HG03521 (cell line): ENCODE measurements around the gene RBM46.

ENCODE experiments used
- ATAC-seq: cut with Tn5 transposase; IDR thresholded peaks from one replicate; pipeline ENCODE4 v1.9.1; 2021; ENCODE audit warnings: mild to moderate bottlenecking, moderate library complexity; ENCODE audit not compliant: unreplicated experiment

The RBM46 gene, protein sequence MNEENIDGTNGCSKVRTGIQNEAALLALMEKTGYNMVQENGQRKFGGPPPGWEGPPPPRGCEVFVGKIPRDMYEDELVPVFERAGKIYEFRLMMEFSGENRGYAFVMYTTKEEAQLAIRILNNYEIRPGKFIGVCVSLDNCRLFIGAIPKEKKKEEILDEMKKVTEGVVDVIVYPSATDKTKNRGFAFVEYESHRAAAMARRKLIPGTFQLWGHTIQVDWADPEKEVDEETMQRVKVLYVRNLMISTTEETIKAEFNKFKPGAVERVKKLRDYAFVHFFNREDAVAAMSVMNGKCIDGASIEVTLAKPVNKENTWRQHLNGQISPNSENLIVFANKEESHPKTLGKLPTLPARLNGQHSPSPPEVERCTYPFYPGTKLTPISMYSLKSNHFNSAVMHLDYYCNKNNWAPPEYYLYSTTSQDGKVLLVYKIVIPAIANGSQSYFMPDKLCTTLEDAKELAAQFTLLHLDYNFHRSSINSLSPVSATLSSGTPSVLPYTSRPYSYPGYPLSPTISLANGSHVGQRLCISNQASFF

GRCh38 chr4:154781126-154781982, at the start of gene RBM46:
Gene RBM46, plus strand, starts transcription at chr4:154781272. Its CDS starts 15,481 bp downstream, at chr4:154796753.
- no peak for ATAC-seq

GRCh38 chr4:154731756-154732155, 49.3 kb upstream of the RBM46 start:
- ATAC-seq: no peak

DNA sequence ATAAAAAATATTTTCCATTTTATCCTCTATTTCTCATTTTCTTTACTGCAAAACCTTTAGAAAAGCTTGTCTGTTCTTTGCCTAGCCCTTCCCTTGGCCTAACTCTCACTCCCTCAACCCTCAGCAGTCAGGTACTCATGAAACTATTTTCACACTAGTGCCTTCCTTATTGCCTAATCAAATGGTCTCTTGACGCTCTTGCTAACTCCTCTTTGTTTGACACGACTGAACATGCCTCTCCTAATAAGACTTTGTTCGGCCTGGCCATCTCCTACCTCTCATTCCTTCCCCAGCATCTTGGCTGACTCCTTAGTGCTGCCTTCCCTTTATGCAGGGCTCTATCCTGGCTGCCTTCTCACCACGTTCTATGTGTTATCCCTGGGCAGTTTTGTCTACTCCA, 48.4 kb upstream of the RBM46 start:
- no peak for ATAC-seq

GRCh38 chr4:154736770-154737169, 44.3 kb upstream of the RBM46 start:
- no peak for ATAC-seq

- no peak for ATAC-seq
Measured at GRCh38 chr4:154738426-154738825, 42.6 kb upstream of the RBM46 start.

DNA sequence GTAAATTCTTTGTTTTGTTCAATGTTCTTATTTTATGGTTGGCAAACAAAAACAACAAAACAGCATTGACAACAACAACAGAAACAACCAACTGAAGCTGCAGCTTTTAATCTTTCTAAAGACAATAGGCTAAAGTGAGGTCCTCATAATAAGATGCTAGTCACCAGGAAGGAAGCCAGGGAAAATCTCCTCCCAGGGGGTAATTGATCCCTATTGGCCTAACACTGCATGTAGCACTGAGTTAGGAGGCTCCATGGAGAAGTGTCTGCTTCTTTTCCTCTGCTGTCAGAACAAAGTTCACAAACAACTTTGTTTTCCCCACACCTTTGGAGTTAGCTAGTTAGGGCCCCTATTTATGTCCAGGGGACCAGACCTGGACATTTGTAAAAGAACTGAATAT, 42.0 kb upstream of the RBM46 start:
- no peak for ATAC-seq

DNA sequence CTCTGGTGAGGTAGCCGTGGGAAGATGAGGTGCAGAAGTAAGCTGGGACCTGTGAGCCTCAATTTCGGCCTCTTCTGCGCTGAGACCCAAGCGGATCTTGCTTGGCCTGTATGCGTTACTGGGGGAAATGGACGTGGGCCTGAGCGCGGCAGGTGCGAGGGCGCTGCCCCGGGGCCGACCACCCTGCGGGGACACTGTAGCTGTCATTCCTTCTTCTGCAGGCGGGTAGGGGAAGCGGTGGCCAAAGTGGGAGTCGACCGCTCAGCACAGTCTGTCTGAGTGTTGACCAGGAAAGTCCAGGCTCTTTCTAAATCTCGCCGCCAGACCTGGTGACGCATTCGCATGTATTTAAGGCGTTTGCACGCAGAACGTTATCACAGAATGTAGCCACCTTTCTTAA, 40.6 kb upstream of the RBM46 start:
- no peak for ATAC-seq

DNA sequence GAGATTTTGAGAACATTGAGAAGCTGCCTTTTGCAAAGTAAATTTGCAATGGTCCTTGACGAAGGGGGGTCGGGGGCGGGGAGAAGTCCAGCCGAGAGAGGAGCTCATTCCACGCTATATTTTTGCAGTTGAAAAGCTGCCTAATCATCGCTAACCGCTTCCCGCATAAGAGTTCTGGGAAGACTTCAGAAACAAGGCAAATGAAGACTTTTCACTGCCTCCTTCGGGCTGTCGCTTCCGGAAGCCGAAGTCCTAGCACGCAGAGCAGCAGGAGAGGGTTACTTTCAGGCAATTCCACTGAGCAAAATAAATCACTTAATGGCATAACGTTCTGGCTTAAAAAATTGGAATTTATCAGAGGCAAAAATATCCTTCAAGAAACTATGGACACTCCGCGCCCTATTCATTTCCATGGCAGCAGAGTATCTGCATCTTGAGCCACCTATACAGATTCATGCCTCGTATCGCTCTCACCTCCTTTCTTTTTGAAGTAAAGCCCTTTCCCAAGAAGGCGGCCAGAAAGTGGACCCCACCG, 39.9 kb upstream of the RBM46 start:
- no peak for ATAC-seq

- no peak for ATAC-seq
Measured at GRCh38 chr4:154741922-154742850, 38.9 kb upstream of the RBM46 start.

GRCh38 chr4:154743683-154744340, 37.3 kb upstream of the RBM46 start, which contains the start of gene LRAT:
Gene LRAT, plus strand, starts transcription at chr4:154744000. Its CDS starts 327 bp downstream, at chr4:154744327.
- ATAC-seq: peak; percentile 77

DNA sequence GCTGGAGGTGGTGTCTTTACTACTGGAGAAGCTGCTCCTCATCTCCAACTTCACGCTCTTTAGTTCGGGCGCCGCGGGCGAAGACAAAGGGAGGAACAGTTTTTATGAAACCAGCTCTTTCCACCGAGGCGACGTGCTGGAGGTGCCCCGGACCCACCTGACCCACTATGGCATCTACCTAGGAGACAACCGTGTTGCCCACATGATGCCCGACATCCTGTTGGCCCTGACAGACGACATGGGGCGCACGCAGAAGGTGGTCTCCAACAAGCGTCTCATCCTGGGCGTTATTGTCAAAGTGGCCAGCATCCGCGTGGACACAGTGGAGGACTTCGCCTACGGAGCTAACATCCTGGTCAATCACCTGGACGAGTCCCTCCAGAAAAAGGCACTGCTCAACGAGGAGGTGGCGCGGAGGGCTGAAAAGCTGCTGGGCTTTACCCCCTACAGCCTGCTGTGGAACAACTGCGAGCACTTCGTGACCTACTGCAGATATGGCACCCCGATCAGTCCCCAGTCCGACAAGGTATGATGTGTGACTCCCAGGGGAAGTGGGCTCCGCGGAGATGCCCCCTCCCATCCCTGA, 36.6 kb upstream of the RBM46 start:
- no peak for ATAC-seq

DNA sequence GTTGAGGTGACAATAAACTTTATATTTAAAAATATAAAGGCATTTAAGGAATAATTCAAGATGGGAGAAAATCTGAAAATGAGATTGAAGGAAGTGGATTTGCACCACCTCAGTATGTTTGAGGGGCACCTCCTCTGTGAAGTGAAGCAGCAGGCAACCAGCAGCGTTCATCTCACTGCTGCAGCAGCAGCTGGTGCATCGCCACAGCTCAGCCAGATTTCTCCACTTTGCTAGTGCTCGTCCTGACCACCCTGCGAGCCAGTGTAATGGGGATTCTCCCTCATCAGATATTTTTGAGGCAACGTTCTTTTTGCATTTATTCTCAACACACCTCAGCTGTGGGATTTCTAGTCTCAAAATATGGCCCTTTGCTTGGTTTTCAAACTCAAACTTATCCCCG, 23.4 kb upstream of the RBM46 start:
- ATAC-seq: no peak

DNA sequence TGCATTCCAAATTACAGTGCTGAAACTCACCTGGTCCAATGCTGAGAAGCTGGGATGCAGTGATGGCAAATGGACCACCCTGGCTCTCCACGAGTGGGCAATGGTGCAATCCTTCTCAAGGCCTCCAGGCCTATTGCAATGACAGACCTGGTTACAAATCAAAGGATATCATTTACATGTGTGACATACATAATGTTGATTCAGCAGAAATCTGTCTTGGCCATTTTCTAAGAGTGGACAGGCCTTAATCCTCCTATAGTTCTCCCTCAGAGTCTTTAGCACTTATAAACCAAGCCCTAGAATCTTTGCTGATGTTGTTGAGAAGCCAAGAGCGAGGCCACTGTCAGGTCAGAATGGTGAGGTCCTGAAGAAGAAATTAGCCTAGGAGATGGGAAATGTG, 20.2 kb upstream of the RBM46 start:
- ATAC-seq: no peak

DNA sequence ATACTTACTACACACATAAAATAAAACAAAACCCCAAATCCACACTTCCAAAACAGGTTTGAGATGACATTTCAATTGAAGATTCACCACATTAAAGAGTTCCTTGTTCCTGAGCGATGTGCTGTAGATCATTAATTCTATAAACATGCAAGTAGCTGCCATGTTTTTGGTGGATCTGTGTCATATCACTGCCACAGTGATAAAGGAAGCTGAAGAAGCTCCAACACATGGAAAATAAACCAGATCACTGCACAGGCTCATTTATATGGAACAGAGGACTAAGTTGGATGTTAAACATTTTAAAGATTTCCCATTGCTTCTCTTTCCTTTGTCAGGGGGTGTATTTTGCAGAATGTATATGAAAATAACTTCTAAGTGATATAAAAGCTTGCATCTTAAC, 2.8 kb upstream of the RBM46 start:
- no peak for ATAC-seq

GRCh38 chr4:154779362-154779947, 1.6 kb upstream of the RBM46 start:
- no peak for ATAC-seq

DNA sequence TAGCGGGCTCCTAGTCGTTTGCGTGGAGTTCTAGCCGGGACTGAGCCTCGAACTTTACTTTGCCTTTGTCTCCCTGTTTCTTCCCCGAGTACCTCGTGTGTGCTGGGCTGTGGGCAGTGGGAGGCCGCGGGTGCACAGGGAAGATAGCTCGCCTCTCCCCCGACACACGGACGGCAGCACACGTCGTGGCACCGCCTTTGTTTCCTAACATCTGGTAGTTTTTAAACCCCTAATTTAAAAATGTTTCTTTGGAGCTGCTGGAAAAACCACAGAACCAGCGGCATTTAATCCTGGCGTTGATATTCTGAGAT, 866 bp downstream of the RBM46 start:
- ATAC-seq: no peak

DNA sequence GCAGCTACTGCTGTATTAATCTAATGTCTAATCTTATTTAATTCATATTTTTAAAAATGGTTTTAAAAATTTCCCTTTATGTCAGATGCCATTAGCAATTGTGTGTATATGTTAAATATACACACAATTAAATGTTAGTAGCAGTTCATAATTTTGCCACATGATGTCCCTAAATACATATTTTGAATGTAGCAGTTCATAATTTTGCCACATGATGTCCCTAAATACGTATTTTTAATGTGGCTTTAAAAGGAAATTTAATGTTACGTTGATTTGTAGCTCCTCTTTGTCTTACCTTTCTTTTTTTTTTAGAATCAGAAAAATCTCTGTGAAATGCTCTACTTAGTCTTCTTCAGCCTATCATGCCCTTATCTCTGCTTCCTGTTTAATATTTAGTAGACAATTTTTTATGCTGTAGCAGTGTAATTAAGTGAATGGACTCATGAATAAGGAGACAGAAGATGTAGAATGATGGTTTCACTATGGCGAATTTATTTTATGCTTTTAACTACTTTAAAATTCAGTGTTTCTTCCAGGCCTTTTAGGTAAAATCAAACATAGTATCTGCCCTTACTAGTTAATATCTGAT, 26.1 kb downstream of the RBM46 start:
- peak; percentile 72 for ATAC-seq

GRCh38 chr4:154818230-154818629, 37.2 kb downstream of the RBM46 start:
- ATAC-seq: no peak

DNA sequence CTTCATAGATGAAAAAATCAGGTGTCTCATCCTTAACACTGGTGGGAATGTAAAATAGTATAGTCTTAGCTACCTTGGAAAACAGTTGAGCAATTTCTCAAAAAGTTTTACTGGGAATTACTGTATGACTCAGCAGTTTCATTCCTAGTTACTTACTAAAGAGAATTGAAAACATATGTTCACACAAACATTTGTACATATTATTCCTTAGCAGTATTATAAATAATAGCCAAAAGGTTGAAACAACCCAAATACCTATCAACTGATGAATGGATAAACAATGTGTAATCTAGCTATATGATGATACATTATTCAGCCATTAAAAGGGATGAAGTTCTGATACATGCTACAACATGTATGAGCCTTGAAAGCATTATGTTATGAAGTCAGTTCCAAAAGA, 41.7 kb downstream of the RBM46 start:
- ATAC-seq: no peak
